B cell (primary cell): ENCODE data around the gene ABCA8.

Experiments used
- CTCF ChIP-seq: fragments of 200-600 bp; IDR thresholded peaks from one replicate; pipeline ENCODE4 v1.8.0; 2022; ENCODE audit warnings: antibody characterized with exemption, mild to moderate bottlenecking
- EZH2 ChIP-seq: IDR thresholded peaks from 2 replicates; pipeline ENCODE4 v1.6.1; 2012; ENCODE audit warnings: borderline replicate concordance, low read depth, mild to moderate bottlenecking, moderate library complexity, low read length; ENCODE audit not compliant: insufficient read depth, poor library complexity, severe bottlenecking

GRCh38 chr17:68939195-68939594, 16.0 kb downstream of the ABCA8 start:
- no peak for TF ChIP-seq CTCF
- TF ChIP-seq EZH2, result no peak
